ENCODE results near the gene DPP10. TPM values are rescaled to one million over a fixed set of nuclear protein-coding genes. Genes with fewer than 3 reads are reported as not detected.

The DPP10 gene
- total and polyA plus RNA-seq, 4 donors, result 0.08 to 5.0 (median 0.27) TPM

- DNase-seq (peak; percentile 30 to 58 (median 46)), ATAC-seq (ENCODE audit: insufficient read depth, low FRiP score) (no peak)
Measured at GRCh38 chr2:115162494-115163293, 720.3 kb downstream of the DPP10 start.

GRCh38 chr2:115163572-115163971 is 721.1 kb downstream of the DPP10 start:
- H3K27me3 ChIP-seq (ENCODE audit: control insufficient read depth in 3 of 3, insufficient read depth in 3 of 3, low read length in 2 of 3), result peaks cover 23 to 52% (median 32%) of the 10 kb centered on the region in 3 donors
- 38 to 48% methylated on average over 6 of the region's 6 CpGs for WGBS, 2 donors
- H3K4me3 ChIP-seq, result no peak overlapping the region

More at GRCh38 chr2:115162494-115163293, 720.3 kb downstream of the DPP10 start:
- Histone ChIP-seq H3K4me1 (ENCODE audit: control insufficient read depth in 5 of 5, insufficient read depth in 5 of 5, low read length in 5 of 5) (peaks cover 0 to 6% (median 0%) of the 10 kb centered on the region in 5 donors), H3K4me3 (no peak overlapping the region), H3K27me3 (ENCODE audit: control insufficient read depth in 3 of 3, insufficient read depth in 3 of 3, low read length in 2 of 3) (peaks cover 23 to 57% (median 32%) of the 10 kb centered on the region in 3 donors), H3K27ac (ENCODE audit: low read depth in 1 of 2, low read length in 1 of 2) (no peak overlapping the region), H3K36me3 (ENCODE audit: control insufficient read depth in 4 of 4, insufficient read depth in 4 of 4, low read length in 4 of 4) (no peaks in the 10 kb centered on the region), H3K9me3 (ENCODE audit: control insufficient read depth in 4 of 4, insufficient read depth in 3 of 4, low read length in 3 of 4) (peaks cover 0 to 5% (median 0%) of the 10 kb centered on the region in 4 donors), H3K9ac (ENCODE audit: insufficient read depth in 1 of 2, low read length in 2 of 2) (no peak overlapping the region)
- TF ChIP-seq CTCF (IDR thresholded peaks at IDR 0.05; ENCODE audit: control extremely low read depth, extremely low read depth), result no peak
- 2 to 4% methylated on average over 49 of the region's 49 CpGs for WGBS, 2 donors

GRCh38 chr2:115165529-115166109 is 723.2 kb downstream of the DPP10 start:
- Histone ChIP-seq H3K27ac (ENCODE audit: low read depth in 1 of 2, low read length in 1 of 2) (no peak overlapping the region), H3K4me1 (ENCODE audit: control insufficient read depth in 5 of 5, insufficient read depth in 5 of 5, low read length in 5 of 5) (peaks cover 0 to 6% (median 0%) of the 10 kb centered on the region in 5 donors), H3K27me3 (ENCODE audit: control insufficient read depth in 3 of 3, insufficient read depth in 3 of 3, low read length in 2 of 3) (peaks cover 19 to 38% (median 26%) of the 10 kb centered on the region in 3 donors), H3K9ac (ENCODE audit: insufficient read depth in 1 of 2, low read length in 2 of 2) (no peak overlapping the region), H3K4me3 (no peak overlapping the region), H3K36me3 (ENCODE audit: control insufficient read depth in 4 of 4, insufficient read depth in 4 of 4, low read length in 4 of 4) (no peaks in the 10 kb centered on the region), H3K9me3 (ENCODE audit: control insufficient read depth in 4 of 4, insufficient read depth in 3 of 4, low read length in 3 of 4) (peaks cover 0 to 3% (median 0%) of the 10 kb centered on the region in 4 donors)
- DNase-seq (peak; percentile 42 to 82 (median 72)), ATAC-seq (ENCODE audit: insufficient read depth, low FRiP score) (no peak)
- WGBS, 2 donors, result 38 to 42% methylated on average over 6 of the region's 6 CpGs
- peak; percentile 8 for TF ChIP-seq CTCF (IDR thresholded peaks at IDR 0.05; ENCODE audit: control extremely low read depth, extremely low read depth)

More at GRCh38 chr2:115163572-115163971, 721.1 kb downstream of the DPP10 start:
- no peaks in the 10 kb centered on the region for H3K36me3 ChIP-seq (ENCODE audit: control insufficient read depth in 4 of 4, insufficient read depth in 4 of 4, low read length in 4 of 4)
- peaks cover 0 to 5% (median 0%) of the 10 kb centered on the region in 4 donors for H3K9me3 ChIP-seq (ENCODE audit: control insufficient read depth in 4 of 4, insufficient read depth in 3 of 4, low read length in 3 of 4)
- no peak for ATAC-seq (ENCODE audit: insufficient read depth, low FRiP score)
- TF ChIP-seq CTCF (IDR thresholded peaks at IDR 0.05; ENCODE audit: control extremely low read depth, extremely low read depth), result no peak
- no peak overlapping the region for H3K27ac ChIP-seq (ENCODE audit: low read depth in 1 of 2, low read length in 1 of 2)
- no peak overlapping the region for H3K9ac ChIP-seq (ENCODE audit: insufficient read depth in 1 of 2, low read length in 2 of 2)
- H3K4me1 ChIP-seq (ENCODE audit: control insufficient read depth in 5 of 5, insufficient read depth in 5 of 5, low read length in 5 of 5), result peaks cover 0 to 6% (median 0%) of the 10 kb centered on the region in 5 donors
- no peak for DNase-seq

Data from lung (tissue), 12 donors.